HCT116 (cell line): ENCODE measurements around the gene PNPLA6. TPM values are rescaled to one million over a fixed set of nuclear protein-coding genes. Genes with fewer than 3 reads are reported as not detected.

Source experiments
- ATAC-seq: fragments of 200-7000 bp; cut with Tn5 transposase; 2 replicates; pipeline ENCODE4 v1.9.1; 2020; ENCODE audit warnings: mild to moderate bottlenecking, moderate library complexity
- BruUV-seq: library from RNA; stranded (reverse); fragments of 400-500 nt; replicated peaks from 2 replicates; lab custom pipeline; 2021; lab: Mats Ljungman, UMichigan
- CTCF ChIA-PET: fragments of 300-600 bp; sonication (Branson Sonifier 250); formaldehyde crosslinking; loops from one replicate; lab custom pipeline; 2021; ENCODE audit warnings: antibody characterized with exemption; lab: Charles Lee
- POLR2A ChIA-PET: fragments of 300-600, 350-600 bp; sonication (Branson Sonifier 250); formaldehyde crosslinking; loops from one replicate; lab custom pipeline; 2021; ENCODE audit warnings: antibody characterized with exemption; lab: Charles Lee
- RAD21 ChIA-PET, 2 experiments: fragments of 300-600 bp; sonication (Branson Sonifier 250); formaldehyde crosslinking; loops; one replicate each; lab custom pipeline; 2023; ENCODE audit warnings: low total read pairs in 2 of 2; ENCODE audit not compliant: uncharacterized antibody in 2 of 2, unreplicated experiment in 2 of 2, low non-redundant PET in 1 of 2; lab: Charles Lee
- DNase-seq: peaks from one replicate; pipeline ENCODE4 v3.0.0-alpha.2; 2010; ENCODE audit warnings: low read depth, low spot score
- H2AFZ ChIP-seq: fragments of 200-600 bp; shearing (Covaris generic), sonication (generic); 2 replicates; pipeline ENCODE4 v1.6.1; 2017; ENCODE audit warnings: low read depth, mixed run types, mixed read lengths, antibody characterized with exemption, low read length; ENCODE audit not compliant: poor library complexity, severe bottlenecking
- H3K27ac ChIP-seq: 2 replicates; pipeline ENCODE4 v1.5.1; 2012; ENCODE audit warnings: low read depth, low read length
- H3K27me3 ChIP-seq: fragments of 200-600 bp; sonication (generic); 2 replicates; pipeline ENCODE4 v1.6.1; 2016; ENCODE audit warnings: mixed run types, low read length, mixed read lengths; ENCODE audit not compliant: insufficient read depth
- H3K36me3 ChIP-seq, 2 experiments: fragments of 200-500 bp in 1 of 2; fragments of 200-600 bp in 1 of 2; sonication (Bioruptor generic) in 1 of 2; sonication (generic) in 1 of 2; 2 replicates each; pipeline versions ENCODE4 v1.5.1 to v1.6.1; 2014 to 2016; ENCODE audit warnings: low read length in 2 of 2, inconsistent platforms in 1 of 2, mixed read lengths in 1 of 2, mixed run types in 1 of 2; ENCODE audit not compliant: insufficient read depth in 2 of 2, control insufficient read depth in 1 of 2
- H3K4me1 ChIP-seq, 2 experiments: fragments of 200-600 bp in 1 of 2; sonication (generic) in 1 of 2; 2 replicates each; pipeline versions ENCODE4 v1.5.1 to v1.6.1; 2012 to 2017; ENCODE audit warnings: low read length in 2 of 2, inconsistent platforms in 1 of 2, mild to moderate bottlenecking in 1 of 2, mixed read lengths in 1 of 2, mixed run types in 1 of 2, moderate library complexity in 1 of 2; ENCODE audit not compliant: insufficient read depth in 2 of 2, control insufficient read depth in 1 of 2
- H3K4me2 ChIP-seq: fragments of 200-600 bp; sonication (generic); 2 replicates; pipeline ENCODE4 v1.6.1; 2017; ENCODE audit warnings: mixed run types, low read length, mixed read lengths
- H3K4me3 ChIP-seq, 2 experiments: fragments of 200-600 bp in 1 of 2; sonication (generic) in 1 of 2; replicated peaks in 1 of 2; 2 replicates each; pipeline ENCODE4 v1.5.1; 2011 to 2016; ENCODE audit warnings: low read length in 2 of 2, control low read depth in 1 of 2, low read depth in 1 of 2, mild to moderate bottlenecking in 1 of 2, mixed read lengths in 1 of 2, mixed run types in 1 of 2
- H3K79me2 ChIP-seq: fragments of 200-600 bp; sonication (generic); 2 replicates; pipeline ENCODE4 v1.6.1; 2017; ENCODE audit warnings: mild to moderate bottlenecking, mixed run types, low read length, moderate library complexity, mixed read lengths; ENCODE audit not compliant: insufficient read depth
- H3K9ac ChIP-seq: fragments of 200-600 bp; sonication (generic); 2 replicates; pipeline ENCODE4 v1.6.1; 2016; ENCODE audit warnings: low read length, mixed read lengths
- H3K9me2 ChIP-seq: fragments of 200-600 bp; sonication (generic), shearing (Covaris generic); 2 replicates; pipeline ENCODE4 v1.6.1; 2017; ENCODE audit warnings: mixed run types, mild to moderate bottlenecking, moderate library complexity; ENCODE audit not compliant: insufficient read depth
- H3K9me3 ChIP-seq, 2 experiments: fragments of 200-500 bp in 1 of 2; fragments of 200-600 bp in 1 of 2; sonication (Bioruptor generic) in 1 of 2; sonication (generic) in 1 of 2; 2 replicates each; pipeline ENCODE4 v1.6.1; 2014 to 2017; ENCODE audit warnings: low read length in 2 of 2, mixed read lengths in 2 of 2, inconsistent platforms in 1 of 2, low read depth in 1 of 2, mild to moderate bottlenecking in 1 of 2, mixed run types in 1 of 2, moderate library complexity in 1 of 2; ENCODE audit not compliant: control insufficient read depth in 1 of 2, insufficient read depth in 1 of 2
- H4K20me1 ChIP-seq: fragments of 200-600 bp; sonication (generic), shearing (Covaris generic); 2 replicates; pipeline ENCODE4 v1.6.1; 2017; ENCODE audit warnings: mixed run types, mild to moderate bottlenecking, moderate library complexity; ENCODE audit not compliant: insufficient read depth
- ATF3 ChIP-seq: IDR thresholded peaks from 2 replicates; pipeline ENCODE4 v1.6.1; 2012
- CTCF ChIP-seq, 3 experiments: fragments of 200-600 bp in 1 of 3; sonication (generic) in 1 of 3; IDR thresholded peaks in 2 of 3; conservative IDR thresholded peaks in 1 of 3; 2 replicates each; pipeline ENCODE4 v1.5.1; 2012 to 2017; ENCODE audit warnings: low read depth in 2 of 3, low read length in 2 of 3, antibody characterized with exemption in 1 of 3, borderline replicate concordance in 1 of 3, control low read depth in 1 of 3, mild to moderate bottlenecking in 1 of 3, mixed read lengths in 1 of 3, mixed run types in 1 of 3, moderate library complexity in 1 of 3; ENCODE audit not compliant: insufficient read depth in 1 of 3
- EZH2 ChIP-seq: fragments of 200-600 bp; sonication (generic); IDR thresholded peaks from 2 replicates; pipeline ENCODE4 v1.6.1; 2017; ENCODE audit warnings: antibody characterized with exemption, mixed run types
- EZH2phosphoT487 ChIP-seq: fragments of 200-600 bp; IDR thresholded peaks from 2 replicates; pipeline ENCODE4 v1.6.1; 2018; ENCODE audit warnings: antibody characterized with exemption, borderline replicate concordance
- POLR2AphosphoS5 ChIP-seq: IDR thresholded peaks from 2 replicates; pipeline ENCODE4 v1.6.1; 2011; ENCODE audit warnings: mild to moderate bottlenecking, low read depth, low read length, moderate library complexity
- SIN3A ChIP-seq: IDR thresholded peaks from 2 replicates; pipeline ENCODE4 v1.6.1; 2012; ENCODE audit warnings: low read depth
- SP1 ChIP-seq: IDR thresholded peaks from 2 replicates; pipeline ENCODE4 v1.6.1; 2012; ENCODE audit warnings: low read depth
- SRF ChIP-seq: IDR thresholded peaks from 2 replicates; pipeline ENCODE4 v1.6.1; 2012; ENCODE audit warnings: low read depth
- YY1 ChIP-seq: IDR thresholded peaks from 2 replicates; pipeline ENCODE4 v1.6.1; 2011; ENCODE audit warnings: low read length, low read depth, moderate library complexity, mild to moderate bottlenecking; ENCODE audit not compliant: insufficient replicate concordance; ENCODE audit errors: extremely low read depth
- ZBTB33 ChIP-seq: IDR thresholded peaks from 2 replicates; pipeline ENCODE4 v1.6.1; 2011; ENCODE audit warnings: mild to moderate bottlenecking, low read length, moderate library complexity; ENCODE audit not compliant: insufficient replicate concordance; ENCODE audit errors: extremely low read depth
- ZNF274 ChIP-seq: fragments of 200-500 bp; sonication (Bioruptor generic); IDR thresholded peaks from 2 replicates; pipeline ENCODE4 v1.6.1; 2014; ENCODE audit warnings: mild to moderate bottlenecking, low read depth, low read length, inconsistent platforms
- intact Hi-C: fragments of 100-400 bp; cut with micrococcal nuclease; formaldehyde crosslinking; loops from 2 replicates; pipeline ENCODE4 v1.10.0; 2022
- total RNA-seq: library from RNA; stranded (reverse); gene quantifications from one replicate; pipeline ENCODE4 v1.2.1, GENCODE V29; 2021; ENCODE audit not compliant: unreplicated experiment

PNPLA6 gene
- total RNA-seq, 1 experiment from 2014 or later = 159 TPM

- Histone ChIP-seq H4K20me1 (no peaks in the 10 kb centered on the region), H3K9me3 (no peaks in the 10 kb centered on the region), H3K4me1 (peaks cover 0 to 6% of the 10 kb centered on the region in 2 experiments; a peak in 3 of 4 replicates)
- CTCF ChIA-PET = interaction anchor here (1.5 kb wide), 1 partner anchor 16 kb away, joined by 4 read pairs; no protein-coding TSS in a partner anchor
- RAD21 ChIA-PET = no interaction called here
- TF ChIP-seq YY1 (no peak), POLR2AphosphoS5 (no peak), SIN3A (no peak), SP1 (no peak), ZBTB33 (no peak), ATF3 (no peak), SRF (no peak), CTCF (IDR thresholded peaks at IDR 0.05 in 2 of 3, conservative IDR thresholded peaks at IDR 0.05 in 1 of 3; ENCODE audit: borderline replicate concordance in 1 of 3, insufficient read depth in 1 of 3, low read depth in 2 of 3, low read length in 2 of 3) (no peak), ZNF274 (no peak), EZH2 (no peak), EZH2phosphoT487 (no peak)
- TF ChIP-seq, all 23 proteins: peak for 0
- DNase-seq (no peak), ATAC-seq (no peak)
- Histone ChIP-seq H3K27ac (no peak overlapping the region), H2AFZ (no peak overlapping the region), H3K36me3 (peaks cover 3 to 8% of the 10 kb centered on the region in 2 experiments; a peak in 3 of 4 replicates), H3K27me3 (no peaks in the 10 kb centered on the region), H3K9ac (no peak overlapping the region), H3K4me3 (no peak overlapping the region), H3K4me2 (no peak overlapping the region), H3K9me2 (no peaks in the 10 kb centered on the region), H3K79me2 (no peaks in the 10 kb centered on the region)
- POLR2A ChIA-PET = no interaction called here
- intact Hi-C loops = no loop called here
- no TSS peak for BruUV-seq
These were observed 17.3 kb downstream of the PNPLA6 start for GRCh38 chr19:7552781-7553180.
